K562 treated with DMSO at 1 percent for 12 hours (cell line): ENCODE results near the gene LYPD6B. TPM values are rescaled to one million over a fixed set of nuclear protein-coding genes. Genes with fewer than 3 reads are reported as not detected.

Experiments
- total RNA-seq: library from RNA; unstranded; fragments of 300-600 nt; gene quantifications from 2 replicates; pipeline ENCODE4 v1.2.3, GENCODE V29; 2022; ENCODE audit not compliant: insufficient read depth

The LYPD6B gene, protein sequence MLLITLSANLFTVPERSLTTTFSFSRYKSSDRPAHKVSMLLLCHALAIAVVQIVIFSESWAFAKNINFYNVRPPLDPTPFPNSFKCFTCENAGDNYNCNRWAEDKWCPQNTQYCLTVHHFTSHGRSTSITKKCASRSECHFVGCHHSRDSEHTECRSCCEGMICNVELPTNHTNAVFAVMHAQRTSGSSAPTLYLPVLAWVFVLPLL
- total RNA-seq = not detected in 2 replicates

DNA sequence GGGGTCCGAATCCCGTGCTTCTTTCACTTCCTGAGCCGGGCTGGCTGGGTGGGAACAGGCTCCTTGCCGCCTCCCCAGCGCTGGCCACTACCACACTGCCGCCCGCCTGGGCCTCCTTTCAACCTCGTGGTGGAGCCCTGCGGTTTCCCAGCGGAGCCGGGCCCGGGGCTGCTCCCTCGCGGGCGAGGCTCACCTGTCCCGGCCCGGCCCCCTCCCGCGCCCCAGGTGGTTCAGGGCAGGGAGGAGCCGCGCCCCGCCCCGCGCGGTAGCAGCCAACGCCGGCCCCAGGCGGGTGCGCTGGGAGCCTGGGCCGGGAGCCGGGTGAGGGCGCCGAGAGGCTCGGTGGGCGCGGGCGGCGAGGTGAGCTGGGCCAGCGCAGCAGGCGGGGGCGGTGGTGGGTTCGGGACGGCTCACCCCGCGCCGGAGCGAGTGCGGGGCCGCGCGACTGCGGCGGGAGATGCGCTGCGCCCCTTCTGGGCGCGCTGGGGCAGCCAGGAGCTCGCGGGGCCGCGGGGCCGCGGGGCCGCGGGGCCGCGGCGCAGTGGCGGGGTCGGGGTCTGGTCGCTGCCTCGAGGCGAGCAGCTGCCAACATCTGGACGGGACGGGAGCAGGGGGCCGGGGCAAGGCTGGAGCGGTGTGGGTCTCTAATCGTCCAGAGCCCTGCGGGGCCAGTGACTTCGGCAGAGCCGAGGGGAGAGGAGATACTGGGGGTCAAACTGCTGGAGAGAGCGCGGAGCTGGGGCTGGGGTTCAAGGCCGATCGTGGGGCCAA, at the start of gene LYPD6B:
Gene LYPD6B (plus strand): TSS at position 258 of the 771 bp plus-strand sequence. CDS start 92,250 bp downstream, outside the sequence.

Other genes with a start within 250 kb of the LYPD6B start
- gene KIF5C, start 163.5 kb upstream of the LYPD6B start, total RNA-seq = not detected in 2 replicates